ENCODE measurements around the gene NINJ2.

The NINJ2 gene

DNA sequence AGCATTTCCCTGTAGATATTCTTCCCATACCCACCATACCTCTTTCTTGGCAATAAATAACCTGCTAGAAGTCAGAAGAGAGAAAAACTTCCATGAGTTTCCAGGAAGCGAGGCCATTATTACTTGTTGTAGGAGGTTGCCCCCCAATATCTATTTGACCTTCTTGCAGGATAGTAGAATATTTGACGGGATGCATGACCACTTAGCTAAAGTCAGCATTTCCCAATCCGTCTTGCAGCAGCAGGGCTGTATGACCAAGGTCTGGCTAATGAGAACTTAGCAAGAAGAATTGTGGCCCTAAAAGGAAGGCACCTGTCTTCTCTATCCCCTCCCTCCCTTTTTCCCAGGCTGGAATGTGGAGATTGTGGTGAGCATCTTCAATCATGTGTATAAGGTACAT, 51.5 kb downstream of the NINJ2 start:
- Histone ChIP-seq H3K36me3 (ENCODE audit: insufficient read depth, insufficient read length, low read length) (no peaks in the 10 kb centered on the region), H3K9me3 (ENCODE audit: insufficient read depth, low read length) (no peaks in the 10 kb centered on the region), H3K4me3 (ENCODE audit: insufficient read length, low read depth) (no peak overlapping the region), H3K4me1 (ENCODE audit: insufficient read depth, insufficient read length) (peaks cover 9% of the 10 kb centered on the region), H3K9ac (ENCODE audit: insufficient read length, low read depth) (no peak overlapping the region), H3K27me3 (ENCODE audit: insufficient read depth, insufficient read length) (peaks cover 3% of the 10 kb centered on the region)
- TF ChIP-seq YY1 (IDR thresholded peaks at IDR 0.05; ENCODE audit: insufficient read depth, insufficient read length) = no peak
- TF ChIP-seq ZNF274 (IDR thresholded peaks at IDR 0.05; ENCODE audit: low read depth, low read length) = no peak
- TF ChIP-seq SUZ12 (IDR thresholded peaks at IDR 0.05; ENCODE audit: extremely low read depth, insufficient read depth, insufficient read length) = no peak
- no peak for DNase-seq (ENCODE audit: low read depth, low spot score)

DNA sequence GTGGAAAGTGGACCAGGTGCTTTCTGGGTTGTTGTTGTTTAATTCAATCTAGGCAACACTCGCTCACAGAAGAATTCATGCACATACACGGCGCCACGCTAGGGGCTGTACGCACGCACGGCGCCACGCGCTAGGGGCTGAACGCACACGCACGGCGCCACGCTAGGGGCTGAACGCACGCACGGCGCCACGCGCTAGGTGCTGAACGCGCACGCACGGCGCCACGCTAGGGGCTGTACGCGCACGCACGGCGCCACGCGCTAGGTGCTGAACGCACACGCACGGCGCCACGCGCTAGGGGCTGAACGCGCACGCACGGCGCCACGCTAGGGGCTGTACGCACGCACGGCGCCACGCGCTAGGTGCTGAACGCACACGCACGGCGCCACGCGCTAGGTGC, 54.3 kb downstream of the NINJ2 start:
- Histone ChIP-seq H3K9me3 (ENCODE audit: insufficient read depth, low read length) (no peaks in the 10 kb centered on the region), H3K9ac (ENCODE audit: insufficient read length, low read depth) (no peak overlapping the region)
- TF ChIP-seq ZNF274 (IDR thresholded peaks at IDR 0.05; ENCODE audit: low read depth, low read length) (no peak), SUZ12 (IDR thresholded peaks at IDR 0.05; ENCODE audit: extremely low read depth, insufficient read depth, insufficient read length) (no peak), YY1 (IDR thresholded peaks at IDR 0.05; ENCODE audit: insufficient read depth, insufficient read length) (no peak)

DNA sequence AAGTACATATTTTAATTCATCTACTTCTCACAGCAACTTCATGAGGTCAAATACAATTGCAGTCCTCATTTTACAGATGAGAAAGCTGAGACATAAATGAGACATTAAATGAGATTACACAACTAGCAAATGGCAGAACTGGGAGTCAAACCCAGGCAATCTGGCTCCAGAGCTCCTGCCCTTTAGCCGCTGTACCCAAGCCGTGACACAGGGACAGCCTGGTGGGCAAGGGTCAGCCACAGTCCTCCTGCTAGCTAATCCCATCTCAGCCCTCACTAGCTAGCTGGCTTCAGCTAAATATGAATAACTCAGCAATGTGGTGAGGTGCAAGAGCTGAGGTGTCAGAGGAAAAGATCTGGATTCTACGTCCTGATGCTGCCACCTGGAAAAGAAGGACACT, 54.8 kb downstream of the NINJ2 start:
- Histone ChIP-seq H3K4me3 (ENCODE audit: insufficient read length, low read depth) (no peak overlapping the region), H3K36me3 (ENCODE audit: insufficient read depth, insufficient read length, low read length) (no peaks in the 10 kb centered on the region), H3K9me3 (ENCODE audit: insufficient read depth, low read length) (no peaks in the 10 kb centered on the region), H3K27me3 (ENCODE audit: insufficient read depth, insufficient read length) (no peaks in the 10 kb centered on the region), H3K4me1 (ENCODE audit: insufficient read depth, insufficient read length) (peaks cover 4% of the 10 kb centered on the region), H3K9ac (ENCODE audit: insufficient read length, low read depth) (no peak overlapping the region)
- DNase-seq (ENCODE audit: low read depth, low spot score) = no peak
- TF ChIP-seq ZNF274 (IDR thresholded peaks at IDR 0.05; ENCODE audit: low read depth, low read length) (no peak), YY1 (IDR thresholded peaks at IDR 0.05; ENCODE audit: insufficient read depth, insufficient read length) (no peak), SUZ12 (IDR thresholded peaks at IDR 0.05; ENCODE audit: extremely low read depth, insufficient read depth, insufficient read length) (no peak)

More for the DNA sequence above, 54.3 kb downstream of the NINJ2 start:
- H3K27me3 ChIP-seq (ENCODE audit: insufficient read depth, insufficient read length) = no peaks in the 10 kb centered on the region
- no peak overlapping the region for H3K4me3 ChIP-seq (ENCODE audit: insufficient read length, low read depth)
- DNase-seq (ENCODE audit: low read depth, low spot score) = no peak
- H3K4me1 ChIP-seq (ENCODE audit: insufficient read depth, insufficient read length) = peaks cover 4% of the 10 kb centered on the region
- no peaks in the 10 kb centered on the region for H3K36me3 ChIP-seq (ENCODE audit: insufficient read depth, insufficient read length, low read length)

DNA sequence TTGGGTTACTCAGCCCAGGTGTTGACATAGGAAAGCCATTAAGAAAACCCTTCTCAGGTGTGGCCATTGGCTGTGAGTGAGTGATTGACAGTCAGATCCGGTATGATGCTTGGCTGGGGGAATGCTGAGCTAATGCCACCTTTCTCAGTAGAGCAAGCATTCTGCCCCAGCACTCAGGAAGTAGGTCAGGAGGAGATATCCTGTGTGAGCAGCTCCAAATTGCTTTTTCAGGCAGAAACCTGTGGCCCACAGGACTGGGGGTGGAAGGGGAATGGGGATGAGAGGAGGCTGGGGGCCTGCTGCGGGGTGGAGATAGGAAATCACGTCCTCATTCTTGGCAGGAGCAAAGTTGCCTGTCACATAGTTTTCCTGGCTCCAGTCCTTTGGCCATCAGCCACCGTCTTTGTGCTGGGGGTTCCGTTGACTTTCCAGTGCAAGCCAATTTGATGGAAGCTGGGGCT, 55.7 kb downstream of the NINJ2 start:
- Histone ChIP-seq H3K36me3 (ENCODE audit: insufficient read depth, insufficient read length, low read length) (no peaks in the 10 kb centered on the region), H3K4me3 (ENCODE audit: insufficient read length, low read depth) (no peak overlapping the region), H3K27me3 (ENCODE audit: insufficient read depth, insufficient read length) (no peaks in the 10 kb centered on the region), H3K9ac (ENCODE audit: insufficient read length, low read depth) (no peak overlapping the region), H3K4me1 (ENCODE audit: insufficient read depth, insufficient read length) (peaks cover 4% of the 10 kb centered on the region), H3K9me3 (ENCODE audit: insufficient read depth, low read length) (no peaks in the 10 kb centered on the region)
- DNase-seq (ENCODE audit: low read depth, low spot score) = no peak
- TF ChIP-seq YY1 (IDR thresholded peaks at IDR 0.05; ENCODE audit: insufficient read depth, insufficient read length) (no peak), ZNF274 (IDR thresholded peaks at IDR 0.05; ENCODE audit: low read depth, low read length) (no peak), SUZ12 (IDR thresholded peaks at IDR 0.05; ENCODE audit: extremely low read depth, insufficient read depth, insufficient read length) (no peak)

DNA sequence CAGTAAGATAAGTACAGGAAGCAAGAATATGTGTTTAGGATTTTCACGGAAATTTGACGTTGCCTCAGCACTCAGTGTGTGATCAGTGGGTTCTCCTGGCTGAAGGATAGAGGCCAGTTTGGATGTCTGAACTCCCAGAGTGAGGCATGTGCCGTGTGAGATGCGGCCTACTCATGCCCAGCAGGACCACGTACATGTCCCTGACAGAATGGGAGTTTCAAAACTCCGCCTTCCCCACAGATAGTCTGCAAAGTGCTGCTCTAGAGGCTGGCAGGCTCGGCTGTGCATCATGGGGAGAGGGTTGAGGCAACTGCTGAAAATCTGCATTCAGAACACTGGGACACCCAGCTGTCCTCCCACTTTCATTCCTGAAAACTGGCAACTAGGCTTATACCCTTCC, 58.3 kb downstream of the NINJ2 start:
- H3K4me1 ChIP-seq (ENCODE audit: insufficient read depth, insufficient read length) = no peaks in the 10 kb centered on the region
- no peak for TF ChIP-seq ZNF274 (IDR thresholded peaks at IDR 0.05; ENCODE audit: low read depth, low read length)
- no peak for TF ChIP-seq SUZ12 (IDR thresholded peaks at IDR 0.05; ENCODE audit: extremely low read depth, insufficient read depth, insufficient read length)
- no peak for TF ChIP-seq YY1 (IDR thresholded peaks at IDR 0.05; ENCODE audit: insufficient read depth, insufficient read length)
- no peaks in the 10 kb centered on the region for H3K9me3 ChIP-seq (ENCODE audit: insufficient read depth, low read length)
- no peaks in the 10 kb centered on the region for H3K36me3 ChIP-seq (ENCODE audit: insufficient read depth, insufficient read length, low read length)
- H3K9ac ChIP-seq (ENCODE audit: insufficient read length, low read depth) = no peak overlapping the region
- H3K4me3 ChIP-seq (ENCODE audit: insufficient read length, low read depth) = no peak overlapping the region
- H3K27me3 ChIP-seq (ENCODE audit: insufficient read depth, insufficient read length) = no peaks in the 10 kb centered on the region
- no peak for DNase-seq (ENCODE audit: low read depth, low spot score)

DNA sequence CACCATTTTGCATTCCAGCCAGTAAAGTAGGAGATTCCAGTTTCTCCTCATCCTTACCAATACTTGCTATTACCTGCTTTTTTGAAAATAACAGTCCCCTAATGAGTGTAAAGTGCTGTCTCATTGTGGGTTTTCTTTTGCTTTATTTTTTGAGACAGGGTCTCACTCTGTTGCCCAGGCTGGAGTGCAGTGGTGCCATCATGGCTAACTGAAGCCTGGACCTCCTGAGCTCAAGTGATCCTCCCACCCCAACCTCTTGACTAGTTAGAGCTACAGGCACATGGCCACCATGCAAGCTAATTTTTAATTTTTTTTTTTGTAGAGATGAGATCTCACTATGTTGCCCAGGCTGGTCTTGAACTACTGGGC, 60.6 kb downstream of the NINJ2 start:
- Histone ChIP-seq H3K9ac (ENCODE audit: insufficient read length, low read depth) (no peak overlapping the region), H3K4me1 (ENCODE audit: insufficient read depth, insufficient read length) (peaks cover 10% of the 10 kb centered on the region), H3K36me3 (ENCODE audit: insufficient read depth, insufficient read length, low read length) (no peaks in the 10 kb centered on the region), H3K27me3 (ENCODE audit: insufficient read depth, insufficient read length) (no peaks in the 10 kb centered on the region), H3K4me3 (ENCODE audit: insufficient read length, low read depth) (no peak overlapping the region), H3K9me3 (ENCODE audit: insufficient read depth, low read length) (no peaks in the 10 kb centered on the region)
- DNase-seq (ENCODE audit: low read depth, low spot score) = no peak
- no peak for TF ChIP-seq SUZ12 (IDR thresholded peaks at IDR 0.05; ENCODE audit: extremely low read depth, insufficient read depth, insufficient read length)
- TF ChIP-seq ZNF274 (IDR thresholded peaks at IDR 0.05; ENCODE audit: low read depth, low read length) = no peak
- no peak for TF ChIP-seq YY1 (IDR thresholded peaks at IDR 0.05; ENCODE audit: insufficient read depth, insufficient read length)

DNA sequence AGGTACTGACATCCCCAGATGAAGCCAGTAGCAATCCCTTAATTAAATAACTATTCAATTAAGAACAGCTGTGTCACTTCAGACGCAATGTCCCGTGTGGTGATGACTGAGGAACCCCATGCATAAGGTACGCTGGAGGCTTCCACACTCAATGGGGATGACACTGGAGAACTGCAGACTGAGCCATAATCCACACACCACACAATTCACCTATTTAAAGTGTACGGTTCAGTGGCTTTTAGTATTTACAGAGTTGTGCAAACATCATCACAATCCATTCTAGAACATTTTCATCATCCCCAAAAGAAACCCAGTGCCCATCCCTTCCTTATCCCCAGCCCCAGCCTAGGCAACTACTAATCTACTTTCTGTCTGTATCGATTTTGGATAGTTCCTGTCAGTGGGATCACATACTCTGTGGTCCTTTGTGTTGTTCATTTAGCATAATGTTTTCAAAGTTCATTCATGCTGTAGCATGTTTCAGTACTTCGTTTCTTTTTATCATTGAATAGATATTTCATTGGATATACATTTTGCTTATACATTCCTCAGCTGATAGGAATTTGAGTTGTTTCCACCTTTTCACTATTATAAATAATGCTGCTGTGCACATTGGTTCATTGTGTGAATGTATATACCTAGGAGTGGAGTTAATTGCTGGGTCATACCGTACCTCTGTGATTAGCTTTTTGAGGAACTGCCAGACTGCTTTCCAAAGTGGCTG, 61.1 kb downstream of the NINJ2 start:
- Histone ChIP-seq H3K9me3 (ENCODE audit: insufficient read depth, low read length) (no peaks in the 10 kb centered on the region), H3K9ac (ENCODE audit: insufficient read length, low read depth) (no peak overlapping the region), H3K36me3 (ENCODE audit: insufficient read depth, insufficient read length, low read length) (no peaks in the 10 kb centered on the region), H3K4me1 (ENCODE audit: insufficient read depth, insufficient read length) (peaks cover 10% of the 10 kb centered on the region), H3K4me3 (ENCODE audit: insufficient read length, low read depth) (no peak overlapping the region), H3K27me3 (ENCODE audit: insufficient read depth, insufficient read length) (no peaks in the 10 kb centered on the region)
- DNase-seq (ENCODE audit: low read depth, low spot score) = no peak
- TF ChIP-seq YY1 (IDR thresholded peaks at IDR 0.05; ENCODE audit: insufficient read depth, insufficient read length) (no peak), SUZ12 (IDR thresholded peaks at IDR 0.05; ENCODE audit: extremely low read depth, insufficient read depth, insufficient read length) (no peak), ZNF274 (IDR thresholded peaks at IDR 0.05; ENCODE audit: low read depth, low read length) (no peak)
